Measurements from ENCODE around the gene APCDD1.
A peak's percentile ranks its signal among the peaks of the same experiment; 100 is the strongest.

APCDD1 gene

GRCh38 chr18:10453806-10454680 is at the start of gene APCDD1:
APCDD1 (plus strand) TSS chr18:10454635; CDS start chr18:10454982, 347 bp downstream.
- peak; percentile 89 for DNase-seq

GRCh38 chr18:10405014-10405493 is 49.4 kb upstream of the APCDD1 start:
- no peak for DNase-seq

DNA sequence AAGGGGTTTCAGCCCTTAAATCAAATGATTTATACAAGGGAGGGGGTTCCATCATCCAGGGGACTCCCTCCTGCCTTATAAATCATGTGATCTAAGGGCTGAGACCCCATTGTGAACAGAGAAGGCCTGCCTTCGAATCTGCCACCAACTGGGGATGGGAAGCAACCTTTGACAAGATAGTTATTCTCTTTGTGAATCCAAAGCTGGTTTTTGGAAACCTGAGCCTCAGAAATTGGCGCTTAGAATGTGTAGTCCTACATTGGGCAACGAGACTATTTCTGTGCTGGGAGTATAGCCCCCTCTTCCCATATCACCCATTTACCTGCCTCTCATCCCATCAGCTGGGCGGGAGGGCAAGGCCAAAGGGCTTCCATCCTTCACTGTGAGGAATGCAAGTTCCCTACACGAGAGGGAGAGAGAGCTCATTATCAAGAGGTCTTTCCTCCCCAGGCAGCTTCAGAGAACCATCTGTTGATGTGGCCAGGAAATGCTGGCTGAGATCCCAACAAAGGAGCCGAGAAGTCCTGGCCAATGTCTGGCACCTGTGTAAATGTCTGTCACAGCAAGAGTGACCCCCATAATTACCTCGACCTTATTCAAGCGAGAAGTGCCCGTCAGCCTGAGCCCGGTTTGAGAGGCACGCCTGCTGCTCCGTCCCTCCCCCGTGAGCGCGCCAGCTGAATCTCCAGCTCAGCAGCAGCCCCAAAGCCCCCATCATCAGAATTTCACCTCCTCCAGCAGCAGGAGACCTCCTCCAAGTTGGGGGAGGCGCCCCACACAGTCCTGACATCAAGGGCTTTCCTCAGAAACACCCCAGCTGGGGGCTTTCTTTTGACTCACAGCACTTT is 48.4 kb upstream of the APCDD1 start:
- DNase-seq = no peak

DNA sequence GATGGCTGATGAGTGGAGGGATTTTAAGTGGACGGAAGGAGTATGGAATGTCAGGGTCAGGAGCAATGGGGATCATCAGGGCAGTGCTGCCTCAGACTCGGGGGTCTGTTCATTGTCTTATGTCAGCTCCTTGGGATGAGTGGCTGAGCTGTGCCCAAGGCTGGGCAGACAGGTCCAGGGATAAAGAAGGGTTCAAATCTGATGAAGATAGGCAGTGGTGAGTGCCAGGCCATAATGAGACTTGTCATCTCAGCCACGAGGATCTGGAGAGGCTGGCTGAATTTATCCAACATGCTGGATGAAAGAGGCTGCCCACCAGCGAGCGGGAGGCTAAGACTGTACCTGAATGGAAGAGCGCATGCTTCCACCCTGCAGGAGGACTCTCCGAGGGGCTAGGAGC is 46.3 kb upstream of the APCDD1 start:
- DNase-seq = no peak

DNA sequence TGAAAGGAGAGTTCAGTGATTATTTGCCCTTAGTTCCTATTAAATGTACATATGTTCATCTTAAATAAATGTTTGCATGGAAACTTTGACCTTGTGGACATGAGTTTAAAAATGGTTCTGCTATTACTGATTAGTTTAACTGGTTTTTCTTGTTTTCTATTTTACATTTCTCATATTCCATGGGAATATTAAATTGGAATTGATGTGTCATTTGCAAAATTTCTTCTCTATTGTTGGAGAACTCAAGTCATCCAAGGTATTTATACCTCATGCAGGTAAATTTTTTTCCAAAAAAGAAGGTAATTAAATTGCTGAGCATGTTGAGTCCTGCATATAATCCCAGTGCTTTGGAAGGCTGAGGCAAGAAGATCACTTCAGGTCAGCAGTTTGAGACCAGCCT is 45.4 kb upstream of the APCDD1 start:
- DNase-seq = no peak

DNA sequence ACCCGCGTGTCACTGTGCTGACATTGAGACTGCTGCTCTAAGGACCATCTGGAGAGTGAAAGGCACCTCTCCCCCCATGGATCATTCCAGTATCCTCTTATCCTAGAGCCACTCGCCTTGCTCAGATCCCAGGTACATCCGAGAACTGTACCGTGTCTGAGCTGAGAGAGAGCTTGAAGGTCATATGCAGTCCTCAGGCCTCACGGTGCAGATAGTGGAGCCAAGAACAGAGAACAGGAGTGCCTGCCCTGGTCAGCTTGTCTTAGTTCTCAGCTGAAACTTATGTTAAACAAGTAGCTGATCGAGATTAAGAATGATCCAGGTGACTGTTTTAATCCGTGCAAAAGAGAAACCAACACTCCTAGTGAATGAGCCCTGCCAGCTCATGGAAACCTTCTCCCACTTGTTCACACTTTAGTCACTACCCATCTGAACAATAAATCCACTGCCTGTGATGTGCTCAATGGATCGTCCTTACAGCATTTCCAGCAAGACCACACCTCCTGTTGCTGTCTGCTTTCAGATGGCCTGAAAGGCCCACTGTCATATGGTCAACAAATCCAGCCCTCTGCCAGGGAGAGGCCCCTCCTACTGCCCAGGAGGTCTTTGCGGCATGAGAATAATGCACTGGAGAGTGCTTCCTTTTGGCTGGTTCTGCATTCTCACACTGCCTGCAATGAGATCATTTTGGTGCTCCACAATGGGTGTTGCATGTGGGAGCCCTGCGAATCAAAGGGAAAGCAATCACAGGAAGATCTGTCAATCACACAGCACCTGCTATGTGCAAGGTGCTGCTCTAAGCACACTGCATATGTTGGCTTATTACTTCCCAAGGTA is 43.7 kb upstream of the APCDD1 start:
- no peak for DNase-seq

DNA sequence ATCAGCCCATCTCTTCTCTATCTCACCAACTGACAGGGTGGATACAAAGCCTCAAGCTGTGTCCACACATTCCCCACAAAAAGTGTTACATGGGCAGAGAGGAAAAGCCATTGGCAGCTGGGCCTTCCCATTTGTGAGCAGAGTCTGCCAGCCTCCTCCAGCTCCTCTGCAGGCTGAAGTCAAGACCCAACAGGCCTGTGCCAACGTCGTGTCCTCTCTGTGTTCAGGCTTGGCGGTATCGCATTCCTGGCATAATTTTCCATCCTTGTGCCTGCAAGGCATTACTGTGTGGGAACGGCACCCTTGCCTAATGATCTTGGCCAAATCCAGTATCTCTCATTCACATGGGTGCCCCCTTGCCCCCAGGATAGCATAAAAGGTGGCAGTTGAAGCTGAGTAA is 41.5 kb upstream of the APCDD1 start:
- DNase-seq = no peak

GRCh38 chr18:10413722-10414121 is 40.7 kb upstream of the APCDD1 start:
- no peak for DNase-seq

GRCh38 chr18:10414293-10414842 is 40.1 kb upstream of the APCDD1 start:
- DNase-seq = no peak

- DNase-seq = no peak
Measured at GRCh38 chr18:10416065-10416464, 38.4 kb upstream of the APCDD1 start.

DNA sequence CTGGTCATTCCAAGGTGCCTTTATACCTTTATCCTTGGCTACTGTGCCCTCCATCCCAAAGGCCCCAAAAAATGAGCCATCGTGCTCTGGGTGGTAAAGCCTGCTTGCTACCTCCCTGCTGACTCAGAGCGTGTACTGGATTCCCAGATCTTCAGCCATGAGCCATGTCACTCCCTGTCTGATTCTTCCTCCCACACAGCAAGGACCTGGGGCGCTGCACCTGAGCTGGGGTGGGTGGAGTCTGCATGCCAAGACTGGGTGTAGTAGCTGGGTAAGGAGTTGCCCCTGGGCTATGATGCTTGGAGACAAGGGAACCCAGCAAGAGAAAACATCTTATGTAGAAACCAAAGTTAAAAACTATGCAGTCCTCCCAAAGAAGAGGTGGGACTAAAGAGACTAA is 37.2 kb upstream of the APCDD1 start:
- no peak for DNase-seq

DNA sequence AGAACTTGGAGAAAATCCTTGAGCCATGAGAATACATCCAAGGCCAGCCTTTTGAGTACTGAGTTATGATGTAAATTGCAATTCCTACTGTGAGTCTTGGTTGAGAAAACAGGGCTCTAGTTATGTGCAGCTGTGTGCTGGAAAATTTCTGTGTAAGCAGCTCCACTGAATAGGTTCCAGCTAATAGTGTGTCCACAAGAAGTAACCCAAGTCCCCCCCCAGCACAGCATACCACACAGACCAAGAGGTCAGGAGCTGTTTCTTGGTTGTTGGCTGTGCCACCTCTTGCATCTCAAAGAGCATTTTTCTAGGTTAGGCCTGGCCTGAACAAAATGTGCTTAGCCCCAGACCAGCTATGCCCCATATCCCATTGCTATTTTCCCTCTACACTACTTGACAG is 36.8 kb upstream of the APCDD1 start:
- no peak for DNase-seq

DNA sequence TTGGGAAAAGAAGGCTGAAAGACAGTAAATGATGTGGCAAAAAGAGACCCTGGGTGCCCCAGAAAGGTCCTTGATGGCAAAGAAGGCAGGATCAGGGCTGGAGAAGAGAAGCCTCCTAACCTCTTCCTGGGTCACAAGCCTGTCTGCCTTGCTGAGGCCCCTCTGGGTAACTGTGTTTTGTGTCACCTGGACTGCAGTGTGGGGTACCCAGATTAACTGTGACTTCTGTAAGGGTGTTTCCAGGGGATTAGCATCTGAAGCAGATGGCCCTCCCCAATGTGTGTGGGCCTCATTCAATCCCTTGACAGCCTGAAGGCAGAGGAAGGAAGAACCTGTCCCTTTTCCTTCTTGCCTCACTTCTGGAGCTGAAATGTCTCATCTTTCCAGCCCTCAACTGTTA is 35.6 kb upstream of the APCDD1 start:
- DNase-seq = no peak

DNA sequence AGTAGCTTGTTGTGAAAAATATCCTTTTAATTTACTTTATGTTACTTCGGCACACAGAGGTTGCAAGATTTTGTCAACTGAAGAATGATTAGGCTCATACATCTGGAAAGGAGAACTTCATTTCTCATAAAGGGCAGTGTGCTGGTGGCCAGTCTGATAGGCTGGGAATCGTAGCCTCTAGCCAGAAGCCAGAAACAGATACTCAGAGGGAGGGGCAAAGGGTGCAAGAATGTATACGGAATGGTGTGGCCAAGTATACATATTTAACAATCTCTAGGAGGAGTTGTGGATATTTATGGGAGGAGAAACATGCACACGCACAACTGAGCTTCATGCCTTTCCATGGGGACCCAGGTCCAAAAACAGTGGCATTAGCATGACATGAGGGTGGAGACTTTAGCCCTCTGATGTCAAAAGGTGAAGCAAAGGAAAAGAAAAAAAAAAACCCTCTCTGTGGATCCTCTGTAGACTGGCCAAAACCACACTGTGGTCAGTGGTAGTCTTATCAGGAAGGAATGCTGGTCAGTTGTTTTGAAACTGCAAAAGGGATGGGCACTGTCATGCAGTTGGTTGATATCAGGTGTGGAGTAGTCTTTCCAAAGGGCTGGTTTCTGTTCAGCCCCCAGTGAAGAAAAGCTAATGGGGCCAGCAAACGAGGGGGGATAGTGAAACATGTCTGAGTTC is 34.9 kb upstream of the APCDD1 start:
- DNase-seq = no peak

DNA sequence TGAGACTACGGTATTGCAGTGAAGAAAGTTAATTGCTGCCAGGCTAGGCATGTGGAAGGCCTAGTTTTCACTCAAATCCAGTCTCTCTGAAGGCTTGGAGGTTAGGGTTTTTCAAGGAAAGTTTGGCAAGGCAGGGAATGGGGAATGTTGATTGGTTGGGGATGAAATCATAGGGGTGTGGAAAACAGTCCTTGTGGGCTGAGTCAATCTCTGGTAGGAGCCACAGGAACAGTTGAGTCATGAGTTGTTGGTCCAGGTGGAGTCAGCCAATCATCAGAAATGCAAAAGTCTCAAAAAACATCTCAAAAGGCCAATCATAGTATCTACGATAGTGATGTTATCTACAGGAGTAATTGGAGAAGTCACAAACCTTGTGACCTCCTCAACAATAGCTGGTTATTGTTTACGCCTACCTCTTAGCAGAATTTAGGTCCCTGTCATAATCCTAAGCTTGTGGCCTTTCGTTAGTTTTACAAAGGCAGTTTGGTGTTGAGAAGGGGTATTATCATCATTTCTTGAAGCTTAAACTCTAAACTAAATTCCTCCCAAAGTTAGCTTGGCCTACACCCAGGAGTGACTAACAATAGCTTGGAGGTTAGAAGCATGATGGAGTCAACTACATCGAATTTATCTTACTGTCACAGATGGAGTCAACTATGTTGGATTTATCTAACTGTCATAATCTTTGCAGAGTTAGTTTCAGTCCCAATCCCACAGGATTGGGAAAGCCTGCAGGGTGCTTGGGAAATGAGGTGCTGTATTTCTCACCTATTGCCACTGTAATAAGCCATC is 33.7 kb upstream of the APCDD1 start:
- DNase-seq = no peak

GRCh38 chr18:10421859-10422258 is 32.6 kb upstream of the APCDD1 start:
- peak; percentile 50 for DNase-seq

- no peak for DNase-seq
Measured at GRCh38 chr18:10422731-10423130, 31.7 kb upstream of the APCDD1 start.

DNA sequence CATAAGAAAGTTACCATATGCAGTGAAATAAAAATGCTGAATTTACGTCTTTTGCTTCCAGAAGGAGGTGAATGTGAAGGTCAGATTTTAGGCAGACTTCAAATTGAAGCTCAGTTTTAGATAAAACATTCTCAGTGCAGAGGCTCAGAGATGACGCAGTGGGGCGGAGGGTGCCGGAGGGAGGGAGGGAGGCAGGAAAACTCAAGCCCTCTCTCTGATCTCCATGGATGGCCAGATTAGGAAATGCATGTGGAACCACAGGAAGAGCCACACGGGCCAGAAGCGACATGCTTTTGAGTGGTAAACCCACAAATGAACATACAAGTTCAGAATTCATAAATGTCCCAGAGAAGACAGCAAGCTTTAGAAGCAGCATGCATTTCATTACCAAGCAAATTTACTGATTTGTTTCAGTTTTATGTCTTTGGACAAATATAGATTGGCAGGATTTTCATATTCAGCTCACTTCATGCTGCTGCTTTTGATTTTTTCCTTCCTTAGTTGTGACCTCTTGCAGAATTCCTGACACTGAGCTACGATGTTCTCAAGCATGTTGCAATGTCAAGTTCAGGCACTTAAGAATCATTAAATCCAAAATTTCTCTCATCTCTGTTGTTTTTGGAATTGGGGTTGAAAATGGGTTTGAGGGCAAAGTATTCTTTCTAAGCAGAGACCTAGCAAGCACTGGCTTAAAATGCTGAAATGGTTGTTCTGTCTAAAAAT is 29.7 kb upstream of the APCDD1 start:
- DNase-seq = no peak

GRCh38 chr18:10430677-10431076 is 23.8 kb upstream of the APCDD1 start:
- DNase-seq = no peak

GRCh38 chr18:10431680-10432079 is 22.8 kb upstream of the APCDD1 start:
- DNase-seq = no peak

Measured in left hindlimb (tissue), 1 donor.